ENCODE measurements around the gene ITGB6.

ITGB6 gene

GRCh38 chr2:160110674-160111239, 89.3 kb downstream of the ITGB6 start:
- POLR2A ChIA-PET (ENCODE audit: low non-redundant PET) = no interaction called here
- TF ChIP-seq CTCF (conservative IDR thresholded peaks at IDR 0.05; ENCODE audit: low read depth) = no peak
- DNase-seq (ENCODE audit: low spot score) = no peak
- peak overlapping the region; percentile 83 for H3K27ac ChIP-seq
- CTCF ChIA-PET = interaction anchor here (0.5 to 2.5 kb wide), 5 partner anchors 20 to 837 kb away, joined by 3 to 13 read pairs (median 4); no protein-coding TSS in a partner anchor

GRCh38 chr2:160109939-160110673, 90.0 kb downstream of the ITGB6 start:
- H3K27ac ChIP-seq = peak overlapping the region; percentile 83
- peak; percentile 59 for TF ChIP-seq CTCF (conservative IDR thresholded peaks at IDR 0.05; ENCODE audit: low read depth)
- CTCF ChIA-PET = interaction anchor here (0.5 to 2.5 kb wide), 10 partner anchors 9 to 1058 kb away, joined by 3 to 13 read pairs (median 4); no protein-coding TSS in a partner anchor
- POLR2A ChIA-PET (ENCODE audit: low non-redundant PET) = no interaction called here
- DNase-seq (ENCODE audit: low spot score) = no peak

- CTCF ChIA-PET = interaction anchor here (0.7 to 2.5 kb wide), 3 partner anchors 8 to 955 kb away, joined by 3 to 13 read pairs (median 3); no protein-coding TSS in a partner anchor
- POLR2A ChIA-PET (ENCODE audit: low non-redundant PET) = no interaction called here
- H3K27ac ChIP-seq = peak overlapping the region; percentile 83
- no peak for DNase-seq (ENCODE audit: low spot score)
- no peak for TF ChIP-seq CTCF (conservative IDR thresholded peaks at IDR 0.05; ENCODE audit: low read depth)
Measured at GRCh38 chr2:160109243-160109642, 90.8 kb downstream of the ITGB6 start.

GRCh38 chr2:160108646-160109045, 91.4 kb downstream of the ITGB6 start:
- CTCF ChIA-PET = interaction anchor here (0.8 to 1.3 kb wide), 2 partner anchors 7 to 588 kb away, joined by 3 to 4 read pairs; no protein-coding TSS in a partner anchor
- POLR2A ChIA-PET (ENCODE audit: low non-redundant PET) = no interaction called here
- DNase-seq (ENCODE audit: low spot score) = no peak
- TF ChIP-seq CTCF (conservative IDR thresholded peaks at IDR 0.05; ENCODE audit: low read depth) = no peak
- H3K27ac ChIP-seq = no peak overlapping the region

- CTCF ChIA-PET = no interaction called here
- POLR2A ChIA-PET (ENCODE audit: low non-redundant PET) = no interaction called here
- DNase-seq (ENCODE audit: low spot score) = no peak
- TF ChIP-seq CTCF (conservative IDR thresholded peaks at IDR 0.05; ENCODE audit: low read depth) = no peak
- H3K27ac ChIP-seq = no peak overlapping the region
Measured at GRCh38 chr2:160105366-160105765, 94.7 kb downstream of the ITGB6 start.

- no peak overlapping the region for H3K27ac ChIP-seq
- DNase-seq (ENCODE audit: low spot score) = no peak
- ChIA-PET CTCF (interaction anchor here (0.6 to 0.7 kb wide), 2 partner anchors 329 to 1744 kb away, joined by 4 to 6 read pairs; no protein-coding TSS in a partner anchor), POLR2A (ENCODE audit: low non-redundant PET) (no interaction called here)
- no peak for TF ChIP-seq CTCF (conservative IDR thresholded peaks at IDR 0.05; ENCODE audit: low read depth)
Measured at GRCh38 chr2:160104115-160104514, 96.0 kb downstream of the ITGB6 start.
